ENCODE data around the gene RGS9.
"Not testable (repeated sequence)": the region's sequence is repeated elsewhere in the genome, so short reads cannot be mapped to it uniquely, and the experiment has no call there.

Gene RGS9

GRCh38 chr17:65137021-65137939, at the start of gene RGS9:
RGS9 (plus strand) TSS chr17:65137370; CDS start chr17:65137541, 171 bp downstream.
- no peak for DNase-seq

GRCh38 chr17:65088621-65089360, 48.4 kb upstream of the RGS9 start:
- no peak for DNase-seq

GRCh38 chr17:65092262-65092661, 44.9 kb upstream of the RGS9 start:
- no peak for DNase-seq

GRCh38 chr17:65092721-65093356, 44.3 kb upstream of the RGS9 start:
- DNase-seq = not testable (repeated sequence)

- no peak for DNase-seq
Observed at GRCh38 chr17:65093930-65094329, 43.2 kb upstream of the RGS9 start.

GRCh38 chr17:65095465-65095864, 41.7 kb upstream of the RGS9 start:
- no peak for DNase-seq

- not testable (repeated sequence) for DNase-seq
Observed at GRCh38 chr17:65096382-65096781, 40.8 kb upstream of the RGS9 start.

GRCh38 chr17:65097110-65097509, 40.1 kb upstream of the RGS9 start:
- no peak for DNase-seq

- DNase-seq = no peak
Observed at GRCh38 chr17:65099475-65099874, 37.7 kb upstream of the RGS9 start.

- DNase-seq = no peak
Observed at GRCh38 chr17:65099941-65100315, 37.2 kb upstream of the RGS9 start.

GRCh38 chr17:65100316-65101140, 36.6 kb upstream of the RGS9 start:
- DNase-seq = no peak

- no peak for DNase-seq
Observed at GRCh38 chr17:65101371-65101770, 35.8 kb upstream of the RGS9 start.

GRCh38 chr17:65102235-65102634, 34.9 kb upstream of the RGS9 start:
- DNase-seq = no peak

- DNase-seq = no peak
Observed at GRCh38 chr17:65102788-65103187, 34.4 kb upstream of the RGS9 start.

GRCh38 chr17:65103431-65103830, 33.7 kb upstream of the RGS9 start:
- no peak for DNase-seq

- no peak for DNase-seq
Observed at GRCh38 chr17:65103896-65104295, 33.3 kb upstream of the RGS9 start.

- DNase-seq = no peak
Observed at GRCh38 chr17:65104541-65104940, 32.6 kb upstream of the RGS9 start.

GRCh38 chr17:65104973-65105372, 32.2 kb upstream of the RGS9 start:
- DNase-seq = no peak

- no peak for DNase-seq
Observed at GRCh38 chr17:65108152-65108551, 29.0 kb upstream of the RGS9 start.

GRCh38 chr17:65109543-65109942, 27.6 kb upstream of the RGS9 start:
- no peak for DNase-seq

- no peak for DNase-seq
Observed at GRCh38 chr17:65109990-65110680, 27.0 kb upstream of the RGS9 start.

GRCh38 chr17:65115839-65116238, 21.3 kb upstream of the RGS9 start:
- DNase-seq = no peak

Data from DMS 273 treated with DMSO at 0.1 percent for 48 hours (cell line).